Measurements from ENCODE around the gene APPL2.

APPL2 gene

DNA sequence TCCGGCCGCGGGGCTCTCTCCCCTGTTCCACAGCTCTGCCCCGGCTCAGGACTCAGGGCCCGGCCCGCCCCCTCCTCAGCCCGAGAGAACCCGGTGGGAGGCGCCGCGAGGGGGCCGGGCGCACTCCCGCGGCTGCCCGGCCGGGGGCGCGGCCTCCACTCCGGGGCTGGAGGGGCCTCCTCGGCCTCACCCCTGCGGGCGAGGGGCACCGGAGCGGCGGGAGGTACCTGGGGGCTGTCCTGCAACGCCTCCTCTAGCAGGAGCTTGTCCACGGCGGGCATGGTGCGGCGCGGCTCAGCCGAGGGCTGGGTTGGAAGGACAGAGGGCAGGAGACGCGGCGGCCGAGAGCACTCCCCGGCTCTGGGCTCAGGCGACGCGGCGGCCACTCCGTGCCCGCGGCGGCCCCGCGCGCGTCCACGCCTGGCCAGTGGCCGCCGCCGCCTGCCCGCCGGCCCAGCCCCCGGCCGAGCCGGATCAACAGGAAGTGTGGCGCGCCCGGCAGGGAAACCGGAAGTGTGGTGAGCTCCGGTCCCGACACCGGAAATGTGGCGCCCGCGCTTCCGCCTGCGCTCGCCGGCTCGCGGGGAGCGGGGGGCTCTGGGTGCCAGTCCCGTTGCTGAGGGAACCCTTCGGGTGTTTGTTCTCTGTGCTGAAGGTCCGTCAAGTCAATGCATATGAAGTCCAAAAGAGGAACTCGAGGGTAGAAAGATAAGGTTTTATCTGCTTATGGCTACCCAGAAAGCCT is at the start of gene APPL2:
APPL2 (minus strand) TSS at position 443 of the 745 bp plus-strand sequence; CDS start at position 281, 162 bp downstream.
- no peaks in the 10 kb centered on the region for H3K36me3 ChIP-seq (ENCODE audit: insufficient read depth, low read length)
- H3K4me3 ChIP-seq, result peak within 1 kb of the TSS; percentile 92
- H3K9me3 ChIP-seq (ENCODE audit: low read depth, low read length), result no peaks in the 10 kb centered on the region
- peak; percentile 3 for DNase-seq (ENCODE audit: low read depth, low spot score)
- peak within 1 kb of the TSS; percentile 91 for H3K9ac ChIP-seq (ENCODE audit: insufficient read length)
- TF ChIP-seq EZH2 (IDR thresholded peaks at IDR 0.05) (no peak), FOXP2 (optimal IDR thresholded peaks at IDR 0.05; ENCODE audit: control extremely low read depth, extremely low read length, insufficient read depth) (peak; percentile 92), POLR2AphosphoS5 (IDR thresholded peaks at IDR 0.05; ENCODE audit: borderline replicate concordance, low read depth, low read length) (peak; percentile 96)
- H3K27ac ChIP-seq, result peak within 1 kb of the TSS; percentile 77; the same call in 1 of the 2 replicates

DNA sequence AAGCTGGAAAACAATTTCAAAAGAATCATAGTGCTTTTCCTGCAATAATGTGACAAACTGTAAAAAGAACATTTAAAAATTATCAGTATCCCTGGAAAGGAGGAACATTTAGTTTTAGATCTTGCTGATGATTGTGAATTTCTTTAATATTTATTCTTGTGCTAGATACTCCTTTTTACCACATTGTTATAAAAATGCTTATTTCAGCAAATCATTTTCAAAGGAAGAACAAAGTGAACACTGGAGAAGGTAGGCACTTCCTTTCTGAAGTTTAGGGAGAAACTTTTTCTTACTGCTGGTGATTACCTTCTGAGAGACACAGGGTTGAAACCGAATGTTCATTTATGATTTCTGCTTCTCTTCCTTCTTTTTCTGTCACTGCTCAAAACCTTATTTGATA is 49.4 kb upstream of the APPL2 start:
- H3K27ac ChIP-seq, result no peak overlapping the region
- no peaks in the 10 kb centered on the region for H3K9me3 ChIP-seq (ENCODE audit: low read depth, low read length)
- DNase-seq (ENCODE audit: low read depth, low spot score), result no peak
- H3K4me3 ChIP-seq, result no peak overlapping the region
- H3K36me3 ChIP-seq (ENCODE audit: insufficient read depth, low read length), result no peaks in the 10 kb centered on the region
- no peak overlapping the region for H3K9ac ChIP-seq (ENCODE audit: insufficient read length)
- no peak for TF ChIP-seq EZH2 (IDR thresholded peaks at IDR 0.05)
- TF ChIP-seq POLR2AphosphoS5 (IDR thresholded peaks at IDR 0.05; ENCODE audit: borderline replicate concordance, low read depth, low read length), result no peak
- TF ChIP-seq FOXP2 (optimal IDR thresholded peaks at IDR 0.05; ENCODE audit: control extremely low read depth, extremely low read length, insufficient read depth), result no peak

- no peaks in the 10 kb centered on the region for H3K9me3 ChIP-seq (ENCODE audit: low read depth, low read length)
- TF ChIP-seq FOXP2 (optimal IDR thresholded peaks at IDR 0.05; ENCODE audit: control extremely low read depth, extremely low read length, insufficient read depth), result no peak
- TF ChIP-seq EZH2 (IDR thresholded peaks at IDR 0.05), result no peak
- no peak for TF ChIP-seq POLR2AphosphoS5 (IDR thresholded peaks at IDR 0.05; ENCODE audit: borderline replicate concordance, low read depth, low read length)
- no peak overlapping the region for H3K4me3 ChIP-seq
- DNase-seq (ENCODE audit: low read depth, low spot score), result no peak
- H3K9ac ChIP-seq (ENCODE audit: insufficient read length), result no peak overlapping the region
- no peak overlapping the region for H3K27ac ChIP-seq
- no peaks in the 10 kb centered on the region for H3K36me3 ChIP-seq (ENCODE audit: insufficient read depth, low read length)
These were observed 45.7 kb upstream of the APPL2 start for GRCh38 chr12:105281694-105282049.

DNA sequence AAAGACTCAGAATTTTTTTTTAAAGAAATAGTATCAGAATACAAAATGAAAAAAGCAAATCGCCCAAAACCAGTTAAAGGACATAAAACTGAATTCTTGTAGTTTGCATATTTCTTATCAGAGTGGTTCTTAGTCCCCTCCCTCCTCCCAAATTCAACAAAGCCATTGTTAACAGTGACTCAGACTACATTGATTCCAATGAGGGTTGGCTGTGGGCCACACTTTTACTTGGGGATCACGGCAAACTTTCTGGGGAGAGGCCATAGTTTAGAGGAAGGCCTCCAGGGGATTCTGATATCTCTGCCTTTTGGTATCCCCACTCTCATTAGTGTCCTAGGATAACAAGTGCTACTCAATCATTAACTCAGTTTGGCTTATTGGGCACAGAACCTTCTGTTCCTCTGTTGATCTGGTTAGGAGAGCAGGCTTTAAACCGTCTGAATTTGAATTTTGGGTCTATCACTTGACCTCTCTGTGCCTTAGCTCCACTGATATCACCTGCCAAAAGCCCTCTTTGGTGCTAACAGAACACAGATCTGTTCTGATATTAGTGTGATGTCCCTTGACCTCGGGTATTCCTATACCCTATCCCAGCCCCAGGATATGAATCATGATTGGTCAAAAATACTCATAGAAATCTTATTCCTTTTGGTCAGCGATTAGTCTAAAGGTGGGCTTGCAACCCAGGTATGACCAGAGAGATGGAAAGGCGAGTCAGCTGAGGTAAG is 45.2 kb upstream of the APPL2 start:
- H3K9me3 ChIP-seq (ENCODE audit: low read depth, low read length), result no peaks in the 10 kb centered on the region
- no peak overlapping the region for H3K9ac ChIP-seq (ENCODE audit: insufficient read length)
- H3K4me3 ChIP-seq, result no peak overlapping the region
- no peak overlapping the region for H3K27ac ChIP-seq
- no peak for DNase-seq (ENCODE audit: low read depth, low spot score)
- H3K36me3 ChIP-seq (ENCODE audit: insufficient read depth, low read length), result no peaks in the 10 kb centered on the region
- TF ChIP-seq POLR2AphosphoS5 (IDR thresholded peaks at IDR 0.05; ENCODE audit: borderline replicate concordance, low read depth, low read length), result no peak
- TF ChIP-seq EZH2 (IDR thresholded peaks at IDR 0.05), result no peak
- no peak for TF ChIP-seq FOXP2 (optimal IDR thresholded peaks at IDR 0.05; ENCODE audit: control extremely low read depth, extremely low read length, insufficient read depth)

DNA sequence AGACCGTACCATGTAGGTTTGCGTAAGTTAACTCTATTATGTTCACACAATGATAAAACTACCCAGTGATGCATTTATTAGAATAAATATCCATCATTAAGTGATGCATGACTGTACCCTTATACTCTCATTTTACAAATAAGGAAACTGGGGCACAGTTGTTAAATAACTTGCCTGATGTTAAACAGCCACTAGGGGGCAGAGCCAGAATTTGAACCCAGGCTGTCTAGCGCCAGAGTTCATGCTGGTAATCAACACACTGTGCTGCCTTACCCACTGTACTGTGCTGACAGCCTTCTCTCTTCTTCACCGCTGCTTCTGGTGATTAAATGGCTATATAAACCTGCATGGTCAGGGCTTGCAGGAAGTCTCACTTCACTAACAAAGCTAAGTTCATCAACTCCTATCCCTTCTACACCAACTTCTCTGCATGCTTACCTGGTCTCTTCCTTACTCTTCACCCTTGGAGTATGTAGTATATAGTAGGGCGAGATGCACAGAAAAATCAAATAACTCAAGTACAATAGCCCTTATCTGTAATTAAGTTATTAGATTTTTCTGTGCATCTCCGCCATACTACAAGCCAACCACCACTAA is 43.6 kb upstream of the APPL2 start:
- Histone ChIP-seq H3K4me3 (no peak overlapping the region), H3K9me3 (ENCODE audit: low read depth, low read length) (no peaks in the 10 kb centered on the region), H3K9ac (ENCODE audit: insufficient read length) (no peak overlapping the region), H3K27ac (no peak overlapping the region), H3K36me3 (ENCODE audit: insufficient read depth, low read length) (no peaks in the 10 kb centered on the region)
- no peak for DNase-seq (ENCODE audit: low read depth, low spot score)
- no peak for TF ChIP-seq EZH2 (IDR thresholded peaks at IDR 0.05)
- TF ChIP-seq POLR2AphosphoS5 (IDR thresholded peaks at IDR 0.05; ENCODE audit: borderline replicate concordance, low read depth, low read length), result no peak
- TF ChIP-seq FOXP2 (optimal IDR thresholded peaks at IDR 0.05; ENCODE audit: control extremely low read depth, extremely low read length, insufficient read depth), result no peak

DNA sequence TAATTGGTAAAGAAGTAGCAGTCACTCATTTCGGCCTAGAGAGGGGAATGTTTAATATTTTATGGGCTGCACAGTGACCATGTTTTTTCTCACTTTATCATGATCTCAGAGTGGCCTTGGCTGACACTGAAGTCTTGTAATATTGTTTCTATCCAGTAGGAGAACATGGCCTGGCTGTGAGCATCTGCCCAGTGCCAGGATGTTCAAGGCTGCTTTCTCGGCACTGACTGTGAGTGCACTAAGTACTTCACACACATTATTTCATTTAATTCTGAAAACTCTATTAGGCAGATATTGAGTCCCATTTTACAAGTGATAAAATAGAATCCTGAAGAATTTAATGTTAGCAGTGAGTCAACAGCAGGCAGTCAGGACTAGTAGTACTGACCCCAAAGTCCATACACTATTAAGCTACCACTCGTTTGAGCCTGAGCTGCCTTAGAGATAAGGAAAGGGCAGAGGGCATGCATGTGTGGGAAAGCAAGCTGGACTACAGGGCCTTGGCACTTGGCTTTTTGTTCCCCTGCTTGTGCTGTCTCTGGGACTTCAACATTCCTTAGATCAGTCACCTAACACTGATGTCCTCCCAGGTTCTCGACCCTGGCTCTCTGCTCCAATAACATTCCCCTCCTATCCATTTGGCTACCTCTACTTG is 42.2 kb upstream of the APPL2 start:
- TF ChIP-seq POLR2AphosphoS5 (IDR thresholded peaks at IDR 0.05; ENCODE audit: borderline replicate concordance, low read depth, low read length), result no peak
- TF ChIP-seq EZH2 (IDR thresholded peaks at IDR 0.05), result no peak
- no peak for TF ChIP-seq FOXP2 (optimal IDR thresholded peaks at IDR 0.05; ENCODE audit: control extremely low read depth, extremely low read length, insufficient read depth)
- H3K36me3 ChIP-seq (ENCODE audit: insufficient read depth, low read length), result no peaks in the 10 kb centered on the region
- H3K9me3 ChIP-seq (ENCODE audit: low read depth, low read length), result no peaks in the 10 kb centered on the region
- no peak overlapping the region for H3K9ac ChIP-seq (ENCODE audit: insufficient read length)
- no peak overlapping the region for H3K4me3 ChIP-seq
- no peak for DNase-seq (ENCODE audit: low read depth, low spot score)
- H3K27ac ChIP-seq, result no peak overlapping the region

GRCh38 chr12:105275997-105276733 is 40.2 kb upstream of the APPL2 start:
- no peaks in the 10 kb centered on the region for H3K36me3 ChIP-seq (ENCODE audit: insufficient read depth, low read length)
- TF ChIP-seq POLR2AphosphoS5 (IDR thresholded peaks at IDR 0.05; ENCODE audit: borderline replicate concordance, low read depth, low read length), result no peak
- no peak overlapping the region for H3K27ac ChIP-seq
- no peak overlapping the region for H3K9ac ChIP-seq (ENCODE audit: insufficient read length)
- H3K9me3 ChIP-seq (ENCODE audit: low read depth, low read length), result no peaks in the 10 kb centered on the region
- H3K4me3 ChIP-seq, result no peak overlapping the region
- DNase-seq (ENCODE audit: low read depth, low spot score), result no peak

All from SK-N-MC (cell line).